MM.1S (cell line): ENCODE measurements around the gene TOMM7.
"Not testable (repeated sequence)": the region's sequence is repeated elsewhere in the genome, so short reads cannot be mapped to it uniquely, and the experiment has no call there.

Experiments used
- DNase-seq: peaks from one replicate; pipeline ENCODE4 v3.0.0-alpha.2; 2015
- H2AFZ ChIP-seq: fragments of 300-600 bp; sonication (generic); 2 replicates; pipeline ENCODE4 v1.6.0; 2016; ENCODE audit warnings: antibody characterized with exemption, low read length
- H3F3A ChIP-seq: fragments of 300-600 bp; sonication (generic); 2 replicates; pipeline ENCODE4 v1.6.1; 2016; ENCODE audit warnings: mild to moderate bottlenecking, antibody characterized with exemption, low read length, moderate library complexity, mixed read lengths; ENCODE audit not compliant: insufficient read depth
- H3K27ac ChIP-seq: fragments of 300-600 bp; sonication (generic); 2 replicates; pipeline ENCODE4 v1.5.1; 2016; ENCODE audit warnings: mild to moderate bottlenecking, low read length
- H3K27me3 ChIP-seq: fragments of 300-600 bp; sonication (generic); replicated peaks from 2 replicates; pipeline ENCODE4 v1.6.0; 2016; ENCODE audit warnings: low read length; ENCODE audit not compliant: insufficient read depth
- H3K36me3 ChIP-seq: fragments of 300-600 bp; sonication (generic); replicated peaks from 2 replicates; pipeline ENCODE4 v1.6.1; 2016; ENCODE audit warnings: mild to moderate bottlenecking, low read length, mixed read lengths; ENCODE audit not compliant: insufficient read depth
- H3K4me1 ChIP-seq: fragments of 300-600 bp; sonication (generic); 2 replicates; pipeline ENCODE4 v1.6.1; 2016; ENCODE audit warnings: low read length, mixed read lengths
- H3K4me2 ChIP-seq: fragments of 300-600 bp; sonication (generic); 2 replicates; pipeline ENCODE4 v1.6.0; 2016; ENCODE audit warnings: low read depth, low read length
- H3K4me3 ChIP-seq: fragments of 300-600 bp; sonication (generic); 2 replicates; pipeline ENCODE4 v1.5.1; 2016; ENCODE audit warnings: low read length, mixed read lengths
- H3K79me2 ChIP-seq: fragments of 300-600 bp; sonication (generic); 2 replicates; pipeline ENCODE4 v1.6.1; 2016; ENCODE audit warnings: mixed run types, low read length, mixed read lengths
- H3K9ac ChIP-seq: fragments of 300-600 bp; sonication (generic); 2 replicates; pipeline ENCODE4 v1.6.1; 2016; ENCODE audit warnings: low read length, mixed read lengths
- H3K9me2 ChIP-seq: fragments of 300-600 bp; sonication (generic); replicated peaks from 2 replicates; pipeline ENCODE4 v1.6.1; 2016; ENCODE audit warnings: mild to moderate bottlenecking, low read length, mixed read lengths; ENCODE audit not compliant: insufficient read depth
- H3K9me3 ChIP-seq: fragments of 300-600 bp; sonication (generic); replicated peaks from 2 replicates; pipeline ENCODE4 v1.6.1; 2016; ENCODE audit warnings: mild to moderate bottlenecking, low read length, mixed read lengths; ENCODE audit not compliant: insufficient read depth
- H4K20me1 ChIP-seq: fragments of 300-600 bp; sonication (generic); 2 replicates; pipeline ENCODE4 v1.6.1; 2016; ENCODE audit warnings: mild to moderate bottlenecking, low read length, moderate library complexity, mixed read lengths; ENCODE audit not compliant: insufficient read depth
- EZH2 ChIP-seq: fragments of 300-600 bp; sonication (generic); optimal IDR thresholded peaks from 2 replicates; pipeline ENCODE3; 2017; ENCODE audit warnings: low read depth, mild to moderate bottlenecking, antibody characterized with exemption, low read length, mixed read lengths
- EZH2phosphoT487 ChIP-seq: fragments of 300-600 bp; sonication (generic); IDR thresholded peaks from 2 replicates; pipeline ENCODE4 v1.6.1; 2018; ENCODE audit warnings: antibody characterized with exemption, low read length
- TF ChIP-seq, protein P1 (sequence below): fragments of 300-600 bp; sonication (generic); IDR thresholded peaks from 2 replicates; pipeline ENCODE4 v1.5.1; 2016; ENCODE audit warnings: antibody characterized with exemption, low read length, mixed read lengths

Gene TOMM7

DNA sequence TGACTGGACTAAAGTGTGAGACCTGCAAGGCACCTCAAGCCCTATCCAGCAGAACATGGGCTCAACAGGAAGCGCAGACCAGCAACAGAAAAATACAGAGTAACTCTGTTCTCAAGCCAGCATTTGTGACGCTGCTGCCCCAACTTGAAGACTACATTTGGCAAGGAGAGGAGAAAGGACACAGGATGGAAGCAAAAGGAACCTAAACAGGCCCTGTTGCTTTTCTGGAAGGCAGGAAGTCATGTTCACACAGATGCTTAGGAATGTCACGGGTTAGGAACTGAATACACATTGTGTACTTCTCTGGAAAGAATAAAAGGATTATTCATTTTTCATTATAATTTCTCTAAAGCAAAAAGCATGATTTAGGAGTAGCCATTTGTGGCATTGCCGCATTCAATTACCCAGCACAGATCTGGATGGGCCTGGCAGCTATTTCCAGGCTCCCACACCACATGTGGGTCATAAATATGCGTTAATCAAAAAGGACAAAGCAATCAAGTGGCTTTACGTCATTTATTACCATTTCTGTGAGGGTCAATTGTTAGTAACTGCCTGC lies 19.8 kb upstream of the TOMM7 start:
- TF ChIP-seq, protein P1, sequence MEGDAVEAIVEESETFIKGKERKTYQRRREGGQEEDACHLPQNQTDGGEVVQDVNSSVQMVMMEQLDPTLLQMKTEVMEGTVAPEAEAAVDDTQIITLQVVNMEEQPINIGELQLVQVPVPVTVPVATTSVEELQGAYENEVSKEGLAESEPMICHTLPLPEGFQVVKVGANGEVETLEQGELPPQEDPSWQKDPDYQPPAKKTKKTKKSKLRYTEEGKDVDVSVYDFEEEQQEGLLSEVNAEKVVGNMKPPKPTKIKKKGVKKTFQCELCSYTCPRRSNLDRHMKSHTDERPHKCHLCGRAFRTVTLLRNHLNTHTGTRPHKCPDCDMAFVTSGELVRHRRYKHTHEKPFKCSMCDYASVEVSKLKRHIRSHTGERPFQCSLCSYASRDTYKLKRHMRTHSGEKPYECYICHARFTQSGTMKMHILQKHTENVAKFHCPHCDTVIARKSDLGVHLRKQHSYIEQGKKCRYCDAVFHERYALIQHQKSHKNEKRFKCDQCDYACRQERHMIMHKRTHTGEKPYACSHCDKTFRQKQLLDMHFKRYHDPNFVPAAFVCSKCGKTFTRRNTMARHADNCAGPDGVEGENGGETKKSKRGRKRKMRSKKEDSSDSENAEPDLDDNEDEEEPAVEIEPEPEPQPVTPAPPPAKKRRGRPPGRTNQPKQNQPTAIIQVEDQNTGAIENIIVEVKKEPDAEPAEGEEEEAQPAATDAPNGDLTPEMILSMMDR, result no peak
- TF ChIP-seq EZH2phosphoT487 (no peak), EZH2 (no peak)
- Histone ChIP-seq H3K27me3 (no peaks in the 10 kb centered on the region), H3K9me2 (no peaks in the 10 kb centered on the region), H3K4me3 (no peak overlapping the region), H3K9ac (no peak overlapping the region), H3K4me2 (no peak overlapping the region), H3K79me2 (no peaks in the 10 kb centered on the region), H3K9me3 (no peaks in the 10 kb centered on the region), H4K20me1 (no peaks in the 10 kb centered on the region), H2AFZ (no peak overlapping the region), H3K4me1 (no peaks in the 10 kb centered on the region), H3F3A (no peaks in the 10 kb centered on the region), H3K36me3 (no peaks in the 10 kb centered on the region), H3K27ac (no peak overlapping the region)
- DNase-seq, result no peak

DNA sequence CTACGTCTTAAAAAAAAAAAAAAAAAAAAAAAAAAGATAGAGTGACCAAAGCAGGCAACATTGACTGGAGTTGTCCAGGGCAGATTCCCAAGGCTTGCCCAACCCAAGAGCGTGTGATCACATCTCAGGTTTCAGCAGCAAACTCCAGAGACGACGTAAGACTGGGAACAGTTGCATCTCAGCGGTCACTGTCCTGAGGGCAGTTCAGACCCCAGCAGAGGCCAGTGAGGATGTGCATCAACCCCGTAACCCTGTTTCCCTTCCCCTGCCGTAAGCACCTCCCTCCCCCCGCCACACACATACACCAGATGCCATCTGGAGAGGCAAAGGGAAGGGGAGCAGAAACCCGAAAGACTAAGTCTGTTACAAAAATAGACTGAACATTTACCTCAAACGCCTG lies 19.3 kb upstream of the TOMM7 start:
- no peak for TF ChIP-seq EZH2phosphoT487
- TF ChIP-seq EZH2, result no peak
- TF ChIP-seq, protein P1, result no peak
- Histone ChIP-seq H3K9ac (no peak overlapping the region), H3K4me3 (no peak overlapping the region), H3K27me3 (no peaks in the 10 kb centered on the region), H3K79me2 (no peaks in the 10 kb centered on the region), H3F3A (no peaks in the 10 kb centered on the region), H3K4me1 (no peaks in the 10 kb centered on the region), H3K36me3 (no peaks in the 10 kb centered on the region), H3K27ac (no peak overlapping the region), H3K9me2 (no peaks in the 10 kb centered on the region), H3K4me2 (no peak overlapping the region), H4K20me1 (no peaks in the 10 kb centered on the region), H3K9me3 (no peaks in the 10 kb centered on the region), H2AFZ (no peak overlapping the region)
- DNase-seq, result no peak

DNA sequence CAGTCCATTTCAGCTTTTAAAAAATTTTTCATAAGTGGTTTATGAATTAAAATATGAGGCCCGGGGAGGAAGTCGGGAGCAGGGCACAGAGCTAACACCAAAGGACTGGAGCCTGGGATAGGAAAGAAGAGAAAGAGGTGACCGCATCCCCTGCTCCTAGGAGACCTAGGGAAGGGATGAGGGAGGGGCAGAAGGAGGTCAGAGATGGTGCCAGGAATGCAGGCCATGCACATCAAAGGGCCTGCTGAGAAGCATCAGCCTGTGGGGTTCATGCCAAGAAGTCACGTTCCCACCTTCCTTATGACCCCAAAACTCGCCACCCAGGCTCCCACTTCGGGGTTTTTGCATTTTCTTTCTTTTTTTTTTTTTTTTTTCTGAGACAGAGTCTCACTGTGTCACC lies 14.7 kb upstream of the TOMM7 start:
- Histone ChIP-seq H2AFZ (no peak overlapping the region), H3K9ac (no peak overlapping the region)

GRCh38 chr7:22836506-22836905 lies 13.9 kb upstream of the TOMM7 start:
- DNase-seq, H3K9me2 ChIP-seq, H3K27me3 ChIP-seq, H3K9ac ChIP-seq, H3K9me3 ChIP-seq, H3K36me3 ChIP-seq, H3K79me2 ChIP-seq, H2AFZ ChIP-seq, H3K4me3 ChIP-seq, H4K20me1 ChIP-seq, H3K4me1 ChIP-seq, H3K4me2 ChIP-seq, H3K27ac ChIP-seq, H3F3A ChIP-seq: not testable (repeated sequence)

More for the DNA sequence above, 14.7 kb upstream of the TOMM7 start:
- Histone ChIP-seq H3K4me3 (no peak overlapping the region), H3K36me3 (no peaks in the 10 kb centered on the region), H3K79me2 (no peaks in the 10 kb centered on the region), H3K27me3 (no peaks in the 10 kb centered on the region), H3K4me1 (no peaks in the 10 kb centered on the region), H3K9me3 (no peaks in the 10 kb centered on the region), H3K4me2 (no peak overlapping the region), H3K9me2 (no peaks in the 10 kb centered on the region), H4K20me1 (no peaks in the 10 kb centered on the region), H3F3A (no peaks in the 10 kb centered on the region), H3K27ac (no peak overlapping the region)
- DNase-seq, result no peak
- no peak for TF ChIP-seq EZH2
- no peak for TF ChIP-seq EZH2phosphoT487
- TF ChIP-seq, protein P1, result no peak
